Endodermal cell (in vitro differentiated cells): Measurements from ENCODE around the gene PFDN1. TPM values are rescaled to one million over a fixed set of nuclear protein-coding genes. Genes with fewer than 3 reads are reported as not detected.

Source experiments
- DNase-seq: peaks from one replicate; pipeline ENCODE4 v3.0.0-alpha.2; 2017
- H3K27ac ChIP-seq: 2 replicates; pipeline ENCODE4 v1.5.1; 2013; ENCODE audit warnings: mild to moderate bottlenecking, low read depth, low read length, moderate library complexity
- H3K27me3 ChIP-seq: 2 replicates; pipeline ENCODE4 v1.6.1; 2013; ENCODE audit warnings: mild to moderate bottlenecking, low read length, moderate library complexity; ENCODE audit not compliant: insufficient read depth, control insufficient read depth, poor library complexity, severe bottlenecking
- H3K36me3 ChIP-seq: 2 replicates; pipeline ENCODE4 v1.7.0; 2013; ENCODE audit warnings: mild to moderate bottlenecking, low read length, moderate library complexity; ENCODE audit not compliant: control insufficient read depth, insufficient read depth
- H3K4me1 ChIP-seq: one replicate; pipeline ENCODE4 v1.7.0; 2013; ENCODE audit warnings: low read length; ENCODE audit not compliant: control insufficient read depth, insufficient read depth
- H3K4me3 ChIP-seq: 2 replicates; pipeline ENCODE4 v1.5.1; 2013; ENCODE audit warnings: mild to moderate bottlenecking, low read length, moderate library complexity
- H3K9ac ChIP-seq: 2 replicates; pipeline ENCODE4 v1.6.1; 2013; ENCODE audit warnings: mild to moderate bottlenecking, low read length, moderate library complexity; ENCODE audit not compliant: poor library complexity, severe bottlenecking; ENCODE audit errors: extremely low read depth
- H3K9me3 ChIP-seq: 2 replicates; pipeline ENCODE4 v1.6.1; 2013; ENCODE audit warnings: mild to moderate bottlenecking, low read length, moderate library complexity; ENCODE audit not compliant: control insufficient read depth
- H3K27ac Mint-ChIP-seq: 2 replicates; pipeline ENCODE4 v1.8.0; 2020; ENCODE audit warnings: mixed read lengths
- H3K27me3 Mint-ChIP-seq: 2 replicates; pipeline ENCODE4 v1.8.0; 2021; ENCODE audit warnings: mild to moderate bottlenecking, mixed read lengths; ENCODE audit not compliant: insufficient read depth
- H3K36me3 Mint-ChIP-seq: 2 replicates; pipeline ENCODE4 v1.8.0; 2020; ENCODE audit warnings: low read depth, mixed read lengths
- H3K4me1 Mint-ChIP-seq: 2 replicates; pipeline ENCODE4 v1.8.0; 2020; ENCODE audit warnings: mixed read lengths
- H3K4me3 Mint-ChIP-seq: 2 replicates; pipeline ENCODE4 v1.8.0; 2020; ENCODE audit warnings: mild to moderate bottlenecking, moderate library complexity, mixed read lengths
- H3K9me3 Mint-ChIP-seq: 2 replicates; pipeline ENCODE4 v1.8.0; 2020; ENCODE audit warnings: mild to moderate bottlenecking, mixed read lengths
- WGBS, 2 experiments: methylation state at CpG; one replicate each; pipeline versions ENCODE4 v1.1.5 to v1.1.7; 2013; ENCODE audit warnings: missing lambda C conversion rate in 2 of 2, mixed read lengths in 1 of 2; ENCODE audit not compliant: insufficient coverage in 1 of 2, insufficient read length in 1 of 2; 5-methylcytosine and 5-hydroxymethylcytosine counted together
- total RNA-seq, 2 donors: library from RNA; stranded (reverse); fragmentation: NEBNext Ultra II Directional in 1 of 2; extraction: Animal tissue kit (Norgen Biotek cat#: 25700) in 1 of 2; gene quantifications; 2 replicates in 1 of 2; 3 replicates in 1 of 2; pipeline ENCODE4 v1.2.1, GENCODE V29; 2021
- TF ChIP-seq, protein P1 (sequence below): fragments of 200-600 bp; sonication (generic); conservative IDR thresholded peaks from 2 replicates; pipeline ENCODE4 v1.5.0; 2021; ENCODE audit warnings: antibody characterized with exemption, mild to moderate bottlenecking

PFDN1 gene
- total RNA-seq, 2 donors from 2014 or later = 62.9 to 64.4 TPM

DNA sequence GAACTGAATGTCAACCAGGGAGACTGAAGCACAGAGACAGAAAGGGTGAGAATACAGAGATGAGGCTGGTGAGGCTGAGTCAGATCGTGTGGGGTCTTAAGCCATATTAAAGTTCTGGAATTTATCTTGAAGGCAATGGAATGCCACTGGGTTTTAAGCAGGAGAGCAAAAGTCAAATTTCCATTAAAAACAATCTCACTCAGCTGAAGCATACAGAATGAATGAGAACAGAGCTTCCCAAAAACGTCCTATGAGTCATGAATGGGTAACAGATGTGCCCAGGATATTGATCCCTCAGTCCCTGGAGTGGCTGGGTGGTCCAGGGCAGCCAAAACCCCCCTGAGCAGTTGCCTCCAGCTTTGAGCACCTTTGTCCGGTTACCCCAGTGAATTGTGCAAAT lies 44.9 kb downstream of the PFDN1 start:
- H3K9ac ChIP-seq = no peak overlapping the region
- Mint-ChIP-seq H3K4me1 (peaks cover 35% of the 10 kb centered on the region), H3K36me3 (peaks cover 31% of the 10 kb centered on the region), H3K27ac (peak overlapping the region; percentile 21), H3K4me3 (no peak overlapping the region), H3K27me3 (no peaks in the 10 kb centered on the region), H3K9me3 (no peaks in the 10 kb centered on the region)
- WGBS, 2 experiments = 74 to 87% methylated on average over 2 to 3 of the region's 3 CpGs
- no peaks in the 10 kb centered on the region for H3K27me3 ChIP-seq
- TF ChIP-seq, protein P1, sequence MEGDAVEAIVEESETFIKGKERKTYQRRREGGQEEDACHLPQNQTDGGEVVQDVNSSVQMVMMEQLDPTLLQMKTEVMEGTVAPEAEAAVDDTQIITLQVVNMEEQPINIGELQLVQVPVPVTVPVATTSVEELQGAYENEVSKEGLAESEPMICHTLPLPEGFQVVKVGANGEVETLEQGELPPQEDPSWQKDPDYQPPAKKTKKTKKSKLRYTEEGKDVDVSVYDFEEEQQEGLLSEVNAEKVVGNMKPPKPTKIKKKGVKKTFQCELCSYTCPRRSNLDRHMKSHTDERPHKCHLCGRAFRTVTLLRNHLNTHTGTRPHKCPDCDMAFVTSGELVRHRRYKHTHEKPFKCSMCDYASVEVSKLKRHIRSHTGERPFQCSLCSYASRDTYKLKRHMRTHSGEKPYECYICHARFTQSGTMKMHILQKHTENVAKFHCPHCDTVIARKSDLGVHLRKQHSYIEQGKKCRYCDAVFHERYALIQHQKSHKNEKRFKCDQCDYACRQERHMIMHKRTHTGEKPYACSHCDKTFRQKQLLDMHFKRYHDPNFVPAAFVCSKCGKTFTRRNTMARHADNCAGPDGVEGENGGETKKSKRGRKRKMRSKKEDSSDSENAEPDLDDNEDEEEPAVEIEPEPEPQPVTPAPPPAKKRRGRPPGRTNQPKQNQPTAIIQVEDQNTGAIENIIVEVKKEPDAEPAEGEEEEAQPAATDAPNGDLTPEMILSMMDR = no peak
- no peak overlapping the region for H3K27ac ChIP-seq
- H3K4me3 ChIP-seq = no peak overlapping the region
- no peak for DNase-seq
- no peaks in the 10 kb centered on the region for H3K4me1 ChIP-seq
- H3K9me3 ChIP-seq = peaks cover 6% of the 10 kb centered on the region
- peaks cover 27% of the 10 kb centered on the region for H3K36me3 ChIP-seq

DNA sequence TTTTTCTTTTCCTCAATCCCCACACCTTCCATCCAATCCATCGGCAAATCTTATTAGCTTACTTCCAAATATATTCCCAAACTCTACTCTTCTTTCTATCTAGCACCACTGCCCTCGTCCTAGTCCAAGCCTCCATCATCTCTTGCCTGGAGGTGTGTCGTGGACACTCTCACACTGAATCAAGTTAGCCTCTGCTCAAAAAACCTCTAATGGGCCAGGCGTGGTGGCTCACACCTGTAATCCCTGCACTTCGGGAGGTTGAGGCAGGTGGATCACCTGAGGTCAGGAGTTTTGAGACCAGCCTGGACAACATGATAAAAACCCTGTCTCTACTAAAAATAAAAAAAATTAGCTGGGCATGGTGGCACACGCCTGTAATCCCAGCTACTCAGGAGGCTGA lies 46.2 kb downstream of the PFDN1 start:
- 95 to 96% methylated on average over 5 to 6 of the region's 6 CpGs for WGBS, 2 experiments
- no peaks in the 10 kb centered on the region for H3K27me3 ChIP-seq
- Mint-ChIP-seq H3K9me3 (no peaks in the 10 kb centered on the region), H3K36me3 (peaks cover 27% of the 10 kb centered on the region), H3K4me3 (no peak overlapping the region), H3K27me3 (no peaks in the 10 kb centered on the region), H3K4me1 (peaks cover 36% of the 10 kb centered on the region), H3K27ac (no peak overlapping the region)
- H3K36me3 ChIP-seq = peaks cover 27% of the 10 kb centered on the region
- DNase-seq = no peak
- no peak overlapping the region for H3K27ac ChIP-seq
- TF ChIP-seq, protein P1 = no peak
- H3K9ac ChIP-seq = no peak overlapping the region
- no peak overlapping the region for H3K4me3 ChIP-seq
- H3K4me1 ChIP-seq = no peaks in the 10 kb centered on the region
- H3K9me3 ChIP-seq = peaks cover 6% of the 10 kb centered on the region

DNA sequence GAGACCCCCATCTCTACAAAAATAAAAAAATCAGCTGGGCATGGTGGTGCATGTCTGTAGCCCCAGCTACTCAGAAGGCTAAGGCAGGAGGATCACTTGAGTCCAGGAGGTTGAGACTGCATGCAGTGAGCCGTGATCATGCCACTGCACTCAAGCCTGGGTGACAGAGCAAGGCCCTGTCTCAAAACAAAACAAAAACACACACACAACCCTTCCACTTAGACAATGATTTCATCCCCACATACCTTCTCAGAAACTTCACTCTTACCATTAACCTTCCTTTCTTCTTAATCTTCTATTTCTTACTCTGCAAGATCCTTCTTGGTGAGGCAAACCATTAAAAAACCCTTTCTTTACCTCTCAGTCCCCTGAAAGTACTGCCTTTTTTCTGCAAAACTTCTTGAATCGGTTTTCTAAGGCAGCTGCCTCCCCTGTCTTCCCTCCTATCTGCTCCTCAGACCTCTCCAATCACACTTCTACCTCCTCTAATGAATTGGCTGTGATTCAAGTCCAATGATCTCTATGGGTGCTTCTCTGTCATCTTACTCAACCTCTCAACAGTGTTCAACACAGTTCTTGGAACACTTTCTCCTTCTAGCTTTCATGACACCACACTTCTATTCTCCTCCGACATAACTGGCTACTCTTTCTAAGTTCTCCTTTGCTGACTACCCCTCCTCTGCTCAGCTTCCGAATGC lies 47.3 kb downstream of the PFDN1 start:
- H3K27ac Mint-ChIP-seq = no peak overlapping the region

More for the DNA sequence above, 47.3 kb downstream of the PFDN1 start:
- Mint-ChIP-seq H3K9me3 (no peaks in the 10 kb centered on the region), H3K36me3 (peaks cover 30% of the 10 kb centered on the region), H3K27me3 (no peaks in the 10 kb centered on the region), H3K4me1 (peaks cover 30% of the 10 kb centered on the region), H3K4me3 (no peak overlapping the region)
- Histone ChIP-seq H3K9me3 (peaks cover 5% of the 10 kb centered on the region), H3K27ac (no peak overlapping the region), H3K36me3 (peaks cover 28% of the 10 kb centered on the region), H3K4me1 (no peaks in the 10 kb centered on the region), H3K9ac (no peak overlapping the region), H3K27me3 (no peaks in the 10 kb centered on the region), H3K4me3 (no peak overlapping the region)
- DNase-seq = no peak
- TF ChIP-seq, protein P1 = no peak
- 87 to 93% methylated on average over 4 of the region's 4 CpGs for WGBS, 2 experiments
